Endothelial cell (in vitro differentiated cells): Measurements from ENCODE around the gene SCTR. TPM values are rescaled to one million over a fixed set of nuclear protein-coding genes. Genes with fewer than 3 reads are reported as not detected.

ENCODE experiments used
- DNase-seq: peaks from one replicate; pipeline ENCODE4 v3.0.0; 2021; ENCODE audit warnings: low spot score
- H3K27ac Mint-ChIP-seq: one replicate; pipeline ENCODE4 v1.8.0; 2021; ENCODE audit warnings: mixed read lengths, inconsistent platforms; ENCODE audit not compliant: unreplicated experiment
- H3K27me3 Mint-ChIP-seq: one replicate; pipeline ENCODE4 v1.8.0; 2021; ENCODE audit warnings: mild to moderate bottlenecking, moderate library complexity, mixed read lengths, inconsistent platforms; ENCODE audit not compliant: unreplicated experiment
- H3K36me3 Mint-ChIP-seq: one replicate; pipeline ENCODE4 v1.8.0; 2021; ENCODE audit warnings: mild to moderate bottlenecking, low read depth, mixed read lengths, inconsistent platforms; ENCODE audit not compliant: unreplicated experiment
- H3K4me1 Mint-ChIP-seq: one replicate; pipeline ENCODE4 v1.8.0; 2021; ENCODE audit warnings: mild to moderate bottlenecking, mixed read lengths, inconsistent platforms; ENCODE audit not compliant: unreplicated experiment
- H3K4me3 Mint-ChIP-seq: one replicate; pipeline ENCODE4 v1.8.0; 2021; ENCODE audit warnings: mild to moderate bottlenecking, mixed read lengths, inconsistent platforms; ENCODE audit not compliant: unreplicated experiment
- H3K9me3 Mint-ChIP-seq: one replicate; pipeline ENCODE4 v1.8.0; 2021; ENCODE audit warnings: mixed read lengths, inconsistent platforms; ENCODE audit not compliant: unreplicated experiment
- total RNA-seq: library from RNA; stranded (reverse); fragmentation: NEBNext Ultra II Directional; extraction: Animal tissue kit (Norgen Biotek cat#: 25700); gene quantifications from one replicate; pipeline ENCODE4 v1.2.1, GENCODE V29; 2021; ENCODE audit not compliant: unreplicated experiment
- TF ChIP-seq, protein P1 (sequence below): fragments of 200-600 bp; sonication (generic); IDR thresholded peaks from one replicate; pipeline ENCODE4 v1.5.0; 2021; ENCODE audit warnings: antibody characterized with exemption; ENCODE audit not compliant: unreplicated experiment

SCTR gene
- total RNA-seq, 1 donor from 2014 or later = not detected

DNA sequence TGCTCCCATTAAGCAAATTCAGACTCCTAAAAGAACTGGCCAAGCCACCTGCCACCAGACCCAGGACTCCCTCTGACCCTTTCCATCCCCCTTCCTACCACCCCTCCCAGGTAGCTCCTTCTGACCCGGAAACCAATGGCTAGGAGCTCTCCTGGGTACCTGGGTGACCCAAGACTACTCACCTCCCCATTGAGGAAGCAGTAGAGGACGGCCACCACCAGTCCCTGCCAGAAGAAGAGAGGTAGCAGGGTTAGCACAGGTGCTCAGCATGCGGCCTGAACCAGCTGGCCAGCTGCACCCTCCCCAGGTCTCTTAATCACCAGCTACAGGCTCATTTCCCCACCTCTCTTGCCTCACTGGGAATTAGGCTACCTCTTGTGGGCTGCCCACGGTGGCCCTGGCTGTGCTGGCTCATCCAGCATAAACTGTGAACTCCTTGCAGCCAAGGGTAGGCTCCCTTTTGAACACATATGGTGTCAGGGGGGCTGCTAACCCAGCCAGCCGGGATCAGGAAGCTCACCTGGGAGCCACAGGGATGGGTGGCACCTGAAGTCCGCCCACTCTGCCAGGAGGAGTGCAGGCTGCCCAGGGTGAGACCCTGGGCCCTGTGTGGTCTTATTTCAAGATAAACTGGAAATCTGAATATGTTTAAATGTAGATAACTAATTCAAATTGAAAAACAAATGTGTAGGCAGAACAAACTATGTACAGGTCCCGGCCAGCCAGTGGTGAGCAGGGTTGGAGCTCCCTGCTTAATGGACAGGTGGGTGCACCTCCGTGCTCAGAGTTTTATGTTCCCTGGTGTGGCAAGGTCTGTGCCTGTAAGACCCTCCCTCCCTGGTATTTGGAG is 82.7 kb downstream of the SCTR start:
- H3K27ac Mint-ChIP-seq = no peak overlapping the region
- TF ChIP-seq, protein P1, sequence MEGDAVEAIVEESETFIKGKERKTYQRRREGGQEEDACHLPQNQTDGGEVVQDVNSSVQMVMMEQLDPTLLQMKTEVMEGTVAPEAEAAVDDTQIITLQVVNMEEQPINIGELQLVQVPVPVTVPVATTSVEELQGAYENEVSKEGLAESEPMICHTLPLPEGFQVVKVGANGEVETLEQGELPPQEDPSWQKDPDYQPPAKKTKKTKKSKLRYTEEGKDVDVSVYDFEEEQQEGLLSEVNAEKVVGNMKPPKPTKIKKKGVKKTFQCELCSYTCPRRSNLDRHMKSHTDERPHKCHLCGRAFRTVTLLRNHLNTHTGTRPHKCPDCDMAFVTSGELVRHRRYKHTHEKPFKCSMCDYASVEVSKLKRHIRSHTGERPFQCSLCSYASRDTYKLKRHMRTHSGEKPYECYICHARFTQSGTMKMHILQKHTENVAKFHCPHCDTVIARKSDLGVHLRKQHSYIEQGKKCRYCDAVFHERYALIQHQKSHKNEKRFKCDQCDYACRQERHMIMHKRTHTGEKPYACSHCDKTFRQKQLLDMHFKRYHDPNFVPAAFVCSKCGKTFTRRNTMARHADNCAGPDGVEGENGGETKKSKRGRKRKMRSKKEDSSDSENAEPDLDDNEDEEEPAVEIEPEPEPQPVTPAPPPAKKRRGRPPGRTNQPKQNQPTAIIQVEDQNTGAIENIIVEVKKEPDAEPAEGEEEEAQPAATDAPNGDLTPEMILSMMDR = no peak
- no peaks in the 10 kb centered on the region for H3K36me3 Mint-ChIP-seq
- DNase-seq = no peak
- no peak overlapping the region for H3K4me3 Mint-ChIP-seq
- H3K4me1 Mint-ChIP-seq = peaks cover 11% of the 10 kb centered on the region
- no peaks in the 10 kb centered on the region for H3K27me3 Mint-ChIP-seq
- no peaks in the 10 kb centered on the region for H3K9me3 Mint-ChIP-seq

DNA sequence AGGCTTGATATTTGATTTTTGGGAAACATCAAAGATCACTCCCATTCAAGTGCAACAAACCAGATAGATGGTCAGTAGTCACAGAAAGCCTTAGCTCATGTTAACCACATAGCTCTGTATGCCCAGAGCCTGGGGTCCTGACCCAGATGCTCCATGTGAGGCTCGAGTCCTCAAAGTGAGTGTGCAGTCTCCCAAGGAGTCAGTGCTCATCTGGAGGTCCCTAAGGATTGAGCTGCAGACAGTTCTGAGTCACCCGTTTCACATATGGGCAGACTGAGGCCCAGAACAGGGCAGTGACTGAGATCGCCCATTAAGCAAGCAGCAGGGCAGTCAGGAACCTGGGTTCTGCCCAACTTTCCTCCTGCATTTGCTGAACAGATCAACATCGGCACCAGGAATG is 83.4 kb downstream of the SCTR start:
- Mint-ChIP-seq H3K4me1 (peaks cover 3% of the 10 kb centered on the region), H3K27me3 (no peaks in the 10 kb centered on the region), H3K36me3 (peaks cover 5% of the 10 kb centered on the region), H3K4me3 (no peak overlapping the region), H3K9me3 (no peaks in the 10 kb centered on the region), H3K27ac (no peak overlapping the region)
- TF ChIP-seq, protein P1 = no peak
- DNase-seq = no peak

DNA sequence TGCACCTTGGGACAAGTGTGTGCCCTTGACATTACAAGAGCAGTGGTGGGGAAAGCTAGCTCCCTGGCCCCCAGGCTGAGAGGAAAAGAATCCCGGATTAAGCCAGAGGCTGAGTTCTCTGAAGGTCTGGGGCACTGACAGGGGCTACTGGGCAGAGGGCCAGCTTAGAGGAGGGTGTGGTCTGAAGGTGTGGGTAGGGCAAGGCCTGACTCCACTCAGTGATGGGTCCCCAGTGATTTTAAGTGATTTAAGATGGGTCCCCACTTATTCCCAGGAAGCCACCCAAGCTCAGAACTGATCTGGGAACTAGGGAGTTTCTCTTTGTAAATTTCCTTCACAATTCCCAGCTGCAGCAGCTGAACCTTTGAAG is 83.8 kb downstream of the SCTR start:
- H3K36me3 Mint-ChIP-seq = peaks cover 8% of the 10 kb centered on the region
- peaks cover 3% of the 10 kb centered on the region for H3K4me1 Mint-ChIP-seq
- H3K27me3 Mint-ChIP-seq = peaks cover 3% of the 10 kb centered on the region
- no peak overlapping the region for H3K27ac Mint-ChIP-seq
- H3K9me3 Mint-ChIP-seq = no peaks in the 10 kb centered on the region
- DNase-seq = no peak
- TF ChIP-seq, protein P1 = no peak
- no peak overlapping the region for H3K4me3 Mint-ChIP-seq

DNA sequence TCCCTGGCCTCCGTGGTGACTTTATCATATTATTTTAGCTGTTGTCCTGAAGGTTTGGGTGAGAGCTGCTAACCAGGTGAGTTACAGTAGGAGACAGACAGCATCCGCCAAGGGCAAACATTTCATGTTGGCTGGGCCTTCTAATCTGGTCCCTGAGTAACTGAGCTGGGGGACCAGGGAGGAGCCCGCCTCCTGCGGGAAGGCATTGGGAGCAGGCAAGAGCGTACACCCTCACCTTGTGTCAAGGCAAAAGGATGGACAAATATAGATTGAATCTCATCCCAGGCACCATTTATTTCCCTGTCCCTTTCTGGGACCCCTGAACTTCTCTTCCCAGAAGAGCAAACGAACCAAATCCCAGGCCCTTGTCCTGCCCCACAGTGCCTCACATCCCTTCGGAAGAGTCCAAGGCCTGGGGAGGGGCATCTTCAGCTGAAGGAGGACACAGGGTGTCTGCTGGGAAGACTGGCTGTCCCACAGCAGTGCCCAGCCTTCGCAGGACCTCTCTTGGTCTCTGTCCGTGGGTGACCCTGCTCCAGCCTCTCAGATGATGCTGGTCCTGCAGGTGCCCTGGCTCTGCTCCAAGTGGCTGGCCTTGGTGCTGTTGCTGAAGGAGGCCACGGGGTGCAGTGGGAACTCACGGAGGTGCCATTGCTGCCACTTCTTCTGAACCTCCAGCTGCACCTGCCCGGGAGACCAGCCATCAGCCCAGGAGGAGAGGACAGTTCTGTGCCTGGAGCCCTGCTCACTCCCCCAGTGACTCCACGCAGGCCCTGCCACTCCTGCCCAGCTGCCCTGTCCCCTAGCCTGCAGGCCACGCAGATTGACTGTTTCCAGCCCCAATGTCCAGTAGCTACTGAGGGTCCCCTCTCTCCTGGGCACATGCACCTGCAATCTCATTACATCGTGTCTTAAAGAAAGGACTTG is 84.4 kb downstream of the SCTR start:
- no peaks in the 10 kb centered on the region for H3K9me3 Mint-ChIP-seq
- TF ChIP-seq, protein P1 = no peak
- H3K4me3 Mint-ChIP-seq = no peak overlapping the region
- H3K27me3 Mint-ChIP-seq = peaks cover 4% of the 10 kb centered on the region
- no peak for DNase-seq
- peaks cover 9% of the 10 kb centered on the region for H3K36me3 Mint-ChIP-seq
- H3K27ac Mint-ChIP-seq = no peak overlapping the region
- peaks cover 4% of the 10 kb centered on the region for H3K4me1 Mint-ChIP-seq
